Common myeloid progenitor, CD34-positive (primary cell): ENCODE results near the gene PRPF8.
A peak's percentile ranks its signal among the peaks of the same experiment; 100 is the strongest.

Experiments used
- CTCF ChIA-PET: fragments of 350-600 bp; sonication (Branson Sonifier 250); formaldehyde crosslinking; loops from one replicate; lab custom pipeline; 2021; ENCODE audit warnings: antibody characterized with exemption; lab: Charles Lee
- POLR2A ChIA-PET: fragments of 350-600 bp; sonication (Branson Sonifier 250); formaldehyde crosslinking; loops from one replicate; lab custom pipeline; 2021; ENCODE audit warnings: antibody characterized with exemption; lab: Charles Lee
- DNase-seq, 3 donors: peaks; one replicate each; pipeline versions ENCODE4 v3.0.0 to v3.0.0-alpha.2; 2013
- H3K27ac ChIP-seq, 2 experiments: 1 replicate in 1 of 2; 2 replicates in 1 of 2; pipeline ENCODE4 v1.7.0; 2013; ENCODE audit warnings: inconsistent platforms in 2 of 2, low read length in 2 of 2, mild to moderate bottlenecking in 2 of 2, low read depth in 1 of 2, moderate library complexity in 1 of 2; ENCODE audit not compliant: severe bottlenecking in 2 of 2, insufficient read depth in 1 of 2, poor library complexity in 1 of 2
- H3K27me3 ChIP-seq, 5 experiments: replicated peaks in 2 of 5; 1 replicate in 3 of 5; 2 replicates in 2 of 5; pipeline versions ENCODE4 v1.6.1 to v1.7.0; 2013; ENCODE audit warnings: low read length in 4 of 5, mild to moderate bottlenecking in 2 of 5, moderate library complexity in 2 of 5, inconsistent platforms in 1 of 5; ENCODE audit not compliant: insufficient read depth in 5 of 5, control insufficient read depth in 4 of 5
- H3K36me3 ChIP-seq, 4 experiments: 1 replicate in 2 of 4; 2 replicates in 2 of 4; pipeline versions ENCODE4 v1.6.1 to v1.7.0; 2013; ENCODE audit warnings: low read length in 3 of 4, control low read depth in 1 of 4, mild to moderate bottlenecking in 1 of 4; ENCODE audit not compliant: control insufficient read depth in 4 of 4, insufficient read depth in 4 of 4
- H3K4me1 ChIP-seq, 4 experiments: 1 replicate in 3 of 4; 2 replicates in 1 of 4; pipeline versions ENCODE4 v1.6.1 to v1.7.1; 2013; ENCODE audit warnings: low read length in 3 of 4, mild to moderate bottlenecking in 3 of 4, control low read depth in 1 of 4, inconsistent platforms in 1 of 4, moderate library complexity in 1 of 4; ENCODE audit not compliant: control insufficient read depth in 4 of 4, insufficient read depth in 4 of 4; ENCODE audit errors: control extremely low read depth in 1 of 4
- H3K4me3 ChIP-seq, 7 experiments: 1 replicate in 4 of 7; 2 replicates in 3 of 7; pipeline versions ENCODE4 v1.5.1 to v1.7.0; 2013; ENCODE audit warnings: mild to moderate bottlenecking in 7 of 7, low read length in 6 of 7, moderate library complexity in 6 of 7, inconsistent platforms in 2 of 7, low read depth in 2 of 7, control low read depth in 1 of 7; ENCODE audit not compliant: insufficient read depth in 4 of 7, control insufficient read depth in 1 of 7; ENCODE audit errors: extremely low read depth in 1 of 7
- H3K9me3 ChIP-seq, 5 experiments: 1 replicate in 4 of 5; 2 replicates in 1 of 5; pipeline versions ENCODE4 v1.6.1 to v1.7.1; 2013; ENCODE audit warnings: low read length in 4 of 5, mild to moderate bottlenecking in 2 of 5, inconsistent platforms in 1 of 5, low read depth in 1 of 5, moderate library complexity in 1 of 5; ENCODE audit not compliant: control insufficient read depth in 4 of 5, insufficient read depth in 2 of 5; ENCODE audit errors: control extremely low read depth in 1 of 5
- WGBS: methylation state at CpG from one replicate; pipeline ENCODE4 v1.1.5; 2013; ENCODE audit not compliant: insufficient coverage; 5-methylcytosine and 5-hydroxymethylcytosine counted together

The PRPF8 gene

GRCh38 chr17:1635675-1636465 is 48.8 kb downstream of the PRPF8 start:
- ChIA-PET CTCF (interaction anchor here (0.7 to 1.4 kb wide), 5 partner anchors 9 to 69 kb away, joined by 3 to 5 read pairs (median 3); no protein-coding TSS in a partner anchor), POLR2A (interaction anchor here (0.6 kb wide), 2 partner anchors 87 to 278 kb away, joined by 4 to 5 read pairs; no protein-coding TSS in a partner anchor)
- no peaks in the 10 kb centered on the region for H3K9me3 ChIP-seq
- 97% methylated on average over 8 of the region's 10 CpGs for WGBS
- no peaks in the 10 kb centered on the region for H3K27me3 ChIP-seq
- peaks cover 0 to 58% (median 40%) of the 10 kb centered on the region in 4 experiments for H3K36me3 ChIP-seq
- no peak overlapping the region for H3K27ac ChIP-seq
- no peak for DNase-seq
- no peak overlapping the region for H3K4me3 ChIP-seq
- H3K4me1 ChIP-seq: peaks cover 0 to 5% (median 2%) of the 10 kb centered on the region in 4 experiments

GRCh38 chr17:1634841-1635650 is 49.6 kb downstream of the PRPF8 start:
- CTCF ChIA-PET: interaction anchor here (1.0 to 11.2 kb wide), 4 partner anchors 9 to 68 kb away, joined by 3 to 225 read pairs (median 4); no protein-coding TSS in a partner anchor

GRCh38 chr17:1630662-1631061 is 54.0 kb downstream of the PRPF8 start:
- Histone ChIP-seq H3K4me1 (peaks cover 3 to 48% (median 39%) of the 10 kb centered on the region in 4 experiments), H3K27me3 (no peaks in the 10 kb centered on the region), H3K9me3 (no peaks in the 10 kb centered on the region), H3K4me3 (no peak overlapping the region), H3K36me3 (peaks cover 0 to 14% (median 11%) of the 10 kb centered on the region in 4 experiments), H3K27ac (no peak overlapping the region)
- ChIA-PET CTCF (interaction anchor here (0.6 to 11.2 kb wide), 21 partner anchors 13 to 371 kb away, joined by 3 to 225 read pairs (median 4); partner anchors contain the start of genes RILP and SCARF1), POLR2A (interaction anchor here (0.6 to 4.1 kb wide), 4 partner anchors 14 to 56 kb away, joined by 3 to 40 read pairs (median 4); partner anchors contain the start of gene SCARF1)
- DNase-seq: no peak
- 100% methylated on average over 4 of the region's 4 CpGs for WGBS

More at GRCh38 chr17:1634841-1635650, 49.6 kb downstream of the PRPF8 start:
- Histone ChIP-seq H3K36me3 (peaks cover 0 to 51% (median 37%) of the 10 kb centered on the region in 4 experiments), H3K4me3 (no peak overlapping the region), H3K27me3 (no peaks in the 10 kb centered on the region), H3K27ac (no peak overlapping the region), H3K9me3 (no peaks in the 10 kb centered on the region), H3K4me1 (peaks cover 0 to 7% (median 5%) of the 10 kb centered on the region in 4 experiments)
- POLR2A ChIA-PET: interaction anchor here (0.6 kb wide), 1 partner anchor 87 kb away, joined by 5 read pairs; no protein-coding TSS in a partner anchor
- no peak for DNase-seq
- 97% methylated on average over 39 of the region's 45 CpGs for WGBS

GRCh38 chr17:1629504-1630310 is 55.0 kb downstream of the PRPF8 start:
- H3K27me3 ChIP-seq: no peaks in the 10 kb centered on the region
- H3K36me3 ChIP-seq: peaks cover 0 to 12% (median 2%) of the 10 kb centered on the region in 4 experiments
- ChIA-PET CTCF (interaction anchor here (0.6 to 11.2 kb wide), 27 partner anchors 12 to 370 kb away, joined by 3 to 225 read pairs (median 4); partner anchors contain the start of genes RILP and SCARF1), POLR2A (interaction anchor here (0.6 to 4.1 kb wide), 6 partner anchors 15 to 55 kb away, joined by 3 to 40 read pairs (median 4); partner anchors contain the start of gene SCARF1)
- peaks cover 3 to 58% (median 48%) of the 10 kb centered on the region in 4 experiments for H3K4me1 ChIP-seq
- peak overlapping the region; percentile 32 to 96 (median 80) for H3K4me3 ChIP-seq
- DNase-seq: peak; percentile 76 to 87 (median 84)
- peak overlapping the region in 1 of 2 experiments; percentile 68 for H3K27ac ChIP-seq
- no peaks in the 10 kb centered on the region for H3K9me3 ChIP-seq
- WGBS: 0% methylated on average over 33 of the region's 45 CpGs

- DNase-seq: peak; percentile 94 to 96 (median 94)
- peak overlapping the region; percentile 32 to 96 (median 80) for H3K4me3 ChIP-seq
- peak overlapping the region in 1 of 2 experiments; percentile 68 for H3K27ac ChIP-seq
- H3K9me3 ChIP-seq: no peaks in the 10 kb centered on the region
- WGBS: under 1% methylated on average over 51 of the region's 77 CpGs
- POLR2A ChIA-PET: interaction anchor here (0.5 to 4.1 kb wide), 8 partner anchors 16 to 54 kb away, joined by 3 to 40 read pairs (median 4); partner anchors contain the start of genes RILP and SCARF1
- peaks cover 3 to 59% (median 50%) of the 10 kb centered on the region in 4 experiments for H3K4me1 ChIP-seq
- CTCF ChIA-PET: interaction anchor here (0.6 to 11.2 kb wide), 20 partner anchors 12 to 369 kb away, joined by 3 to 225 read pairs (median 5); partner anchors contain the start of genes RILP and SCARF1
- H3K36me3 ChIP-seq: peaks cover 0 to 6% (median under 1%) of the 10 kb centered on the region in 4 experiments
- H3K27me3 ChIP-seq: no peaks in the 10 kb centered on the region
Measured at GRCh38 chr17:1628856-1629503, 55.7 kb downstream of the PRPF8 start.
